CD4-positive, alpha-beta T cell treated with Interleukin-4 for 4 hours (primary cell): ENCODE data around the gene P2RY6.
"Not testable (repeated sequence)": the region's sequence is repeated elsewhere in the genome, so short reads cannot be mapped to it uniquely, and the experiment has no call there.

ENCODE experiments used
- DNase-seq: peaks from one replicate; pipeline ENCODE4 v3.0.0-alpha.2; 2020

P2RY6 gene

DNA sequence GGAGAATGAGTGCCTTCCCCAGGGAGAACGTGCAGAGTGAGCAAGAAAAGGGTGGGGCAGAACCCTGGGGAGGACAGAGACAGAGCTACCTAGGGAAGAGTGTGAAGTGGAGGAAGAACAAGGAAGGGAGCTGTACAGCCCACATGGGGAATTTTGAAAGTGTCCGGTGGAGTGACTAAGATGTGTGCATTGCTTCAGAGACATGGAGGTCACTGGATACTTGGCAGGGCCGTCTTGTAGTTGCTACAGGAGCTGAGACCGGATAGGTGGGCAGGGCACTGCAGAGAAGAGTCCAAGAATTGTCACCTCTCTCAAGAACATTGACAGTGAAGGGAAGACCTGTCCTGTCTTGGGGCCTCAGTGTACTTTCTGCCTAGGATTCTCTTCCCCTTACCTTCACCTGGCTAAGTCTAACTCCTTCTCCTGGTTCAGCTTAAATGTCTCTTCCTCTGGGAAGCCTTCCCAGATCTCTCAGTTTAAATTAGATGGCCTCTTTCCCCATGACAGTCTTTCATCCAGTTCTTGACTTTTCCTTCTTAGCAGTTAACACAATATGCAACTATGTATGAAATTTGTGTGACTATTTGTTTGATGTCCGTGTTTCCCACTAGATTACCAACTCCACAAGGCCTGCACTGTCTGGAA lies 9.2 kb upstream of the P2RY6 start:
- DNase-seq, result no peak

DNA sequence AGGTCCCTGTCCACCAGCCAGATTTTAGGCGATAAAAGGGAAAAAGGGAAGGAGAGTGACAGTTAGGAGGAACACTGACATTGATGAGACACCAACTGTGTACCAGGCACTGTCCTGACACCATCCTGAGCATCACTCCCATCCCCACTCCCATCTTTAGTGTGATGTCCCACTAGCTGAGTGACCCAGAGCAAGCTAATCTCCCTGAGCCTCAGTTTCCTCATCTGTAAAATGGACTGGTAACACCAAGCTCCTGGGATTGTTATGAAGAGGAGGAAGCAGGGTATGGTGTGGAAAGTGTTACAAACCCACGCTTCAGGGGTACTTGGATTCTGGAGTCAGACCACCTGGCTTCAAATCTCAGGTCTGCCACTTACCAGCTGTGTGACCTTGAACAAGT lies 8.5 kb upstream of the P2RY6 start:
- no peak for DNase-seq

DNA sequence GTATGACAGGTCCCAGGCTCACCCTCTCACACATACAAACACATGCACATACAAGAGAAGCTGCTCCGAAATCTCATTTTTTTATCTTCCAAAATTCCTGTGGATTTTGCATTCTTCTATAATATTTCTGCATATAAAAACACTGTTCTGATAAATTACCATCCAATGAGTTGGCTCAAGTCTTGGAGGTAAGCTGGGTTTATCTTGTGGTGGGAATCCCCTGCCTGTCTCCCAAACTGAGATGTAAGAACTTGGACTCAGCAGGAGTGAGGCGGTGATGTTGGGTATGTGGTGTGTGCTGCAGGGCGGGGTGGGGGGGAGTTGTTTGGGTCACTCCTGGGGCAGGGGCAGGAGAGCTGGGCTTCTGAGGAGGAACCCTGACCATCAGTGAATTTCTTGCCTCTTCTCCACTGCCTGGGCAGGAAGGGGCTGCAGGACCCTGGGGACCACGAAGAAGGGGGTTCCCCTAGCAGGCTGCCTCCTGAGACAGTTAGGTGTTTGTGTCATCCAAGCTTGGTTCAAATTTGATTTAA lies 6.8 kb upstream of the P2RY6 start:
- DNase-seq, result no peak

DNA sequence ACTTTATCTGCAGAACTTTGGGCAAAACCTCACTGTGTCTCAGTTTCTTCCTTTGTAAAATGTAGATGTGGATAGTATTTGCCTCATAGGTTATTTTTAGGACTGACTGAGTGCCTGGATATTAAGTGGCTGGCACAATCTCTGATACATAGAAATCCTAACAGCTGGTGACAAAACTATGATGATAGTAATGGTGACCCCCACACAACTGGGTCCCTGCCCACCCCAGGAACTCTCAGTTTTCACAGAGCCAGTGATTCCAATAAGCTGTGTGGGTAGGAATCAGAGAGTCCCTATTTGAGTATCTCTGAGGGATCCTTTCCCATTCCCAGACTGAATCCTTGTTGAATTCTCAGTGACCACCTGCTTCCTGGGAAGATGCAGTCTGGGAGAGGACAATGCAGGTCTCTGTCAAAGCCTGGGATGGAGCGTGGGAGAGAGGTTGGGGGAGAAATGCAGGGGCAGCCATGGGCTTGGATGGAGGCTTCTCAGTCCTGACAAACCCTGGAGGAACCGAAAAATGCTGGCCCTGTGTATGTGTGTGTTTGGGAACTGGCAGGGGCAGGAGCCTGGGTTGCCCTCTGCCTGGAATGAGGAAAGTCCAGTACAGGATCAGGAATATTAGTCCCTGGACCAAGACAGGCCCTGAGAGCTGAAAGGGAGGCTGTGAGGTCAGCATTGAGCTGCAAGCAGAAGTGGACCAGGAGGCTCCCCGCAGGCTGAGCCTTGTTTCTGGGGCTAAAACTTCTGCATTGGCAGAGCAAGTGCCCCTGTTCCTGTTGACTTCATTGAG lies 6.1 kb upstream of the P2RY6 start:
- no peak for DNase-seq

DNA sequence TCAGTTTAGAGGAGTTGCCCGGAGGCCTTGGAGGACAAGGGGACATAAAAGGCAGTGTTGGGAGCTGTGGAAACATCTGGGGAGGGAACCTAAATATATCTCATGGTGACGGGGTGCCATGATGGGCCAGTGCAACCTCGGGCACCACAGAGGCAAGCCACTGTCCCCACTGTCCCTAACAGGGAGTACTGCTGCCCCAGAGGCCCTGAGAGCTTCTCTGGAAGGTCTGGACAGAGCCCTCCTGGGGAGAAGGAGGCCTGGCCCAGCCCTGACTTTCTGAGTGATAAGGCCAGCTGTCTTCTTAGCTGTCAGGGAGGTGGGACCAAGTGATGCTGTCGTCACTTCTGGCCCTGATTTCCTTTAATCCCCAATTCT lies 5.5 kb upstream of the P2RY6 start:
- DNase-seq, result no peak

DNA sequence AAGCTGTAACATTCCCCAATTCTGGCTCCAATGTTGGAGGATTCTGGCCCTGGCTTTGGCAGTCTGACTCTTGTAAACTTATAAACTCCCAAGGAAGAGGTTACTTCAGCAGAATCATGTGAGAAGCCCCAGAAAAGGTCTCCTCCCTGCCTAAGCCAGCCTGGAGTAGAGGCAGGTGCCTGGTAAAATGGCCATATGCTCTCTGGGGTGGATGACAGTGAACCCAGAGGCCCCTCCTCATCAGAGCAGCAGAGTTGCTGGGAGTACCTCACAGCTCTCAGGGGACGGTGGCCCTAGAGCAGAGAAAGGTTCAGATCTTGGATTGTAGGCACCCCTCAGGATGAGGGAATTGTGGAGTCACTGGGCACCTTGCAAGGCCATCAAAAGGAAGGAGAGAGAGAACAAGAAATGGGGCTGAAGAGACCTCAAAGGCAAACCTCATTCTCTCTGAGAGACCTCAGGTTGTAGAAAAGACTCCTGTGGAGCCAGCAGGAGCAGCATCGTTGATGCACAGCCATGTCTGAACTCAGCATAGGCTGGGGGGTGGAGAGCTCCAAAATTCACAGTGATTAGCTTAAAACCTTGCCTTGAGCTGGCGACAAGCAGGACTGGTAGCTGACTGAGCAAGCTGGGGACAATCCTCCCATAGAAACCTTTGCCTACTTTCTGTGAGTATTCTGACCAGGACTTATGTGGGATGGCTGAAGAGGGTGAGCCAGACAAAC lies 4.9 kb upstream of the P2RY6 start:
- DNase-seq, result no peak

DNA sequence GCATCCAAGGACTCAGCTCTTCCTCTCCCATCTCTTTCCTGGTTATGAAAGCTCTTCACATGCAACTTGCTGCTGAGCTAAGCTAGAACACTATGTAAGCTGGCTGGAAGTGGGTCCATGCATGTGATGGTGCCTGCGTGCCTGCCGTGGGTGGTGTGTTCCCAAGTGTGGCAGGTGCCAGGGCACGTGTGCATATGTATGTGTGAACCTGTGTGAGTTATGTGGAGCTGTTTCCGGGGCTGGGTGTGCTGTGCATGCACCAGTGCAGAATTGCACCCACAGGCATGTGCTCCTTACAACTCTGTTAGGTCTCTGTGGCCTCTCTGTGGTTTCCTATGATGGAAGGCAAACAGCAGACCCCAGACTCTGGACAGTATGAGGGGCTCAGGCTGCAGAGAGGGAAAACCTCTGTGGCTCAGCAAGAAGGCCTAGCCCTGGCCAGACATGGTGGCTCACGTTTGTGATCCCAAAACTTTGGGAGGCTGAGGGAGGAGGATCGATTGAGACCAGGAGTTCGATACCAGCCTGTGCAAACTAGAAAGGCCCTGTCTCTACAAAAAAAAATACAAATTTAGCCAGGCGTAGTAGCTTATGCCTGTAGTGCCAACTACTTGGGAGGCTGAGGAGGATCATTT lies 4.1 kb upstream of the P2RY6 start:
- no peak for DNase-seq

DNA sequence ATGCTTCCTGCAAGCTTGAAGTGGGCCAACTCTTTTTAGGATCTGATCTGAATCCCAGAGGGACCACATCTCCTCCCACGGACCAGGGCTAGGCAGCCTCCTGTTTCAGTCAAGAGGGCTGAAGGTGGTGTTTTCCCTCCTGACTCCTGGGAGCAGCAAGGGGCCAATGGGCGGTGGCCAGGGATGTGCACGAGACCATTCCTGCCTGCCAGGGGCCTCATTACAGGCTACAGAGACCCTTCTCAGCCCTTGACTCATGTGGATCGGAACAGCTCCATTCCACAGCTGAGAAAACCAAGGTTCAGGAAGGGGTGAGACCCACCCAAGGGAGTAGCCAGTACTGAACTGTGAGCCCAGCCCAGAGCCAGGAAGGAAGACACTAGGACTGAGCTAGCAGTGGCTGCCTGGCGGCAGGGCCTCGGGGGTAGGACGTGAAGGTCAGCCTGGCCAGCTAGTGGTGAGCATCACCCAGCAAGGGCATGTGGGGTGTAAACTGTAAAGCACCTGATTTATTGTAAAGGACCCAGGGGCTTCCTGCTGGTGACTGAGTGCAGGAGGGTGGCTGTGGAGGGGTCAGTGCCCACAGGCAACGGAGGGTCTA lies 3.4 kb upstream of the P2RY6 start:
- DNase-seq, result no peak

DNA sequence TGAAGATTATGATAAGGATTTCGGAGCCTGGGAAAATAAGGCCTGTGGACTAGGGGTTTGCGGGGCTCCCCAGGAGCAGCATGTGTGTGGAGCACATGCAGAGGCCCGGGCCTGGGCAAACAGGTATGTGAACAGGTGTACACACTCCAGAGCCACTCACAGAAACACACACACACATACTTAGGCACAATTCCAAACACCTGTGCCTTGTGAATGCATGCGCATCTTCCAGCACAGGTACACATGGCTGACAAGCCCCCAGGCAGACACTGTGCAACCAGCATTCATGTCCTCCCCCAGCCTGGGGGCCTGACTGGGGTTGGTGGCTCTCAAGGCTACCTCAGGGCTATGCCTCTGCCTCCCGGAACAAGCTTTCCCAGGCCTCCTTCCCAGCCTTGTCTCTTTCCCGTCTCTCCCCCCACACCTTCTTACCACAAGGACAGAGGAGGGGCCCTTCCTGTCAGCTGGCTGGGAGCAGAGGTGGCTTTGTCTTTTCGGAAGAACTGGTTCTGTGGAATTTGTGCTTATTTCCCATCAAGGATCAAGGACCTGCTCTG lies 2.6 kb upstream of the P2RY6 start:
- no peak for DNase-seq

DNA sequence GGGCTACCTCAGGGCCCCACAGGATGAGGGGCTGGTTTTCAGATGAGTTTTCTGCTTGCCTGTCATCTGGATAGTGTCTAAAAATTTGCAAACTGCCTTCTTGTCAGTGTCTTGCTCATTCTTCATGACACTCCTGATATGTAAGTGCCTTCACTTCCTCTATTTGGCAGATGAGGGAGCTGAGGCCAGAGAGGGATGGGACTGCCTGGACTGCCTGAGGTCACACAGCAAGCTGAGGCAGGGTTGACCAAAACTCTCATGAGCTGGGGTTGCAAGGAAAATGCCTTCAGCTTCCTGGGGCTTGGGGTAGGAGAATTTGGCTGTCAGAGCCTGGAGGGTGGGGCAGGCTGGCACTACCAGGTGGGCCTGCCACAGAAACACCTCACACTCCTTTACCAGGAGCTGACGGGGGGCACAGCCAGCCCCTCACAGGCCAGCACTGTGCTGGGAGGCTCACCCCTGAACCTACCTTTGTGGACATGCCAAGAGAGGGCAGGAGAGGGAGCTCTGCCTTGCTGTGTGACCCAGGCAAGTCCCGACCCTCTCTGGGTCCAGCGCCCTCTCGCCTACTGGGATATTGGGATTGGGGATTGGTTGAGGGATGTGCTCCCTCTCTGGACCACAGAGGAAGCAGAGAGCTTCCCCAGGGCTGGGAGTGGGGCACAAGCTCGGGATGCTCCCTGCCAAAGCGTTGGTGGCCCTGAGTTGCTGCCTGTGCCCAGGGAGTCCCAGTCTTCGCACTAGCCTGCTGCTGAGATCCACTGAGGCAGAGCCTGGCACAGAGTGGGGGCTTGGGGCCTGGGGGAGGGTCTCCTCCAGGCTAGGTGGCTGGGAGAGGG lies 1.9 kb upstream of the P2RY6 start:
- DNase-seq, result no peak

DNA sequence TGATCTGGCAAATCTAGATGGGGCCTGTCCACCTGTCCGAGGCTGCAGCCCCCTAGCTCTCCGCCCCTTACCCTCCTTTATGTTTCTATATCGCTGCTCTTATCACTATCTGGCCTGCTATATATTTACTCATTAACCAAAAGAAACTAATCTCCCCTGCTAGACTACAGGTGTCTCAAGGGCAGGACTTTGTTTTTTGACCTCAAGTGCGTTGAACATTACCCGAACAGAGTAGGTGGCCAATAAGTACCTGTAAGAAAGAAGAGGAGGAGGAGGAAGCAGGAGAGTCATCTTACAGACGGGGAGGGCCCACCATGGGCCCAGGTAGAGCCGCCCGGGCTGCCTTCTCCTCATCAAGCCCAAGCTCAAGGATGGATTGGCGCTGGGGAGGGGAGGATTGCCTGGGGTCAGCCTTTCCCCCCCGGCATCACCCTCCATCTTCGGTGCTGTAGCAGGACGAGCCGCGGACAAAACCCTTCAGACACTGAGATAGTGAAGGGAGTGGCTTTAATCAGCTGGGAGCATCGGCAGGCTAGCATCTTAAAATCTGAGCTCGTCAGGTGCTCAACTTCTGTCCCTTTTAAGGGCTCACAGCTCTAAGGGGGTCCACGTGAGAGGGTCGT lies 1.2 kb upstream of the P2RY6 start:
- no peak for DNase-seq

DNA sequence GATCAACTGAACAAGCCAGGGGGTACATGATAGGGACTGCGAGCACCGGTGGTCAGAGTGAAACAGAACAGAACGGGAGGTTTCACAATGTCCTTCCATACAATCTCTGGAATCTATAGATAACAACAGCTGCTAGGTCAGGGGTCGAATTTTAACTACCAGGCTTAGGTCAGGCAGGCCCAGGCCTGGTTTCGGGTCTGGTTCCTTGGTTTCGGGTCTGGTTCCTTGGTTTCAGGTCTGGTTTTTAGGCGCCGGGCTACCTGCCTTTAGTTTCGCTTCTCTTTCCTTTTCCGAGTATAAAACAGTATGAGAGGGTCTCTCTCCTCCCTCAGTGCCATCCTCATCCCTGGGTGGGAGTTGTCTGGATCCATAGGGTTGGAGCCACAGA lies 666 bp upstream of the P2RY6 start:
- DNase-seq, result not testable (repeated sequence)

DNA sequence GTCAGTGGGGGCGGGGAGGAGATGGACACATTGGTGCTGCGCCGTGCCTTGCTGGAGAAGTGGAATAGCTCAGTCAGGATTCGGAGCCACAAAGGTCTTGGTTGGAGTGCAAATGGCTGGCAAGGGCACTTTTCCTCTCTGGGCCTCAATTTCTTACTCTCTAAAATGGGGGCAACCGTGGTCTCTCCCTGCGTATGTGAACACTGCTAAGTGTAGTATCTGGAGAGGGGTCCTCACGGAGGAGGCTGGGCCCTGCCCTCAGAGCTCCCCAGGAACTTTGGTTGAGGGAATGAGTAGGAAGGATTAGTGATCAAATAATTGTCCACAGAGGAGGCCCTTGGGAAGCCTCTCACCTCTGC lies 521 bp downstream of the P2RY6 start:
- DNase-seq, result no peak

DNA sequence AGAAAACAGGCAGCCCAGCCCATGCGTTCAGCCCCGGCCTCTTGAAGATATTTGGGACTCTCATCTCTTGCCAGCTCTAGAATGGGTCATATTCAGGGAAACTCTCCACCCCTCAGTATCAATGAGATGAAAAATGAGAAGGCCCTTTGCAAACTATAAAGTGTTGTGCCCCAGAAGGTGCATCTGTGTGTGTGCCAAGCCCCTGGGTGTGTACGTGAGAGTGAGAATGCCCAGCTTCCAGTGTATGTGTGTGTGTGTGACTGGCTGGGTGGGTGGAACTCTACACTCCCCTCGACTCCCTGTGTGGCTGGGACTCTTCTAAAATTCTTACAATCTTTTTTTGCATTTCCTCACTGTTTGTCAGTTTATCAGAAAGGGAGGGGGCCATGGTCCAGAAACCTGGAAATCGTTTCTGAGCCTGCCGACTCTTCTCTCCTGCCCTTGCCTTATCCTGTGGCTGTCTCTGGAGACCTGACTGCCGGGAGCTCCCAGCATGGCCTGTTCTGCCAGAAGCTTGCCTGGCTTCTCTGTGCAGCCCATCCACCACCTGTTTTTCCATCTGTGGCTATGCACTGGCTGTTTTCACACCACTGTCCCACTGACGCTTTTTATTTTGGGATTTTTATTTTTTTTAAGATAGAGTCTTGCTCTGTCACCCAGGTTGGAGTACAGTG lies 1.2 kb downstream of the P2RY6 start:
- no peak for DNase-seq

DNA sequence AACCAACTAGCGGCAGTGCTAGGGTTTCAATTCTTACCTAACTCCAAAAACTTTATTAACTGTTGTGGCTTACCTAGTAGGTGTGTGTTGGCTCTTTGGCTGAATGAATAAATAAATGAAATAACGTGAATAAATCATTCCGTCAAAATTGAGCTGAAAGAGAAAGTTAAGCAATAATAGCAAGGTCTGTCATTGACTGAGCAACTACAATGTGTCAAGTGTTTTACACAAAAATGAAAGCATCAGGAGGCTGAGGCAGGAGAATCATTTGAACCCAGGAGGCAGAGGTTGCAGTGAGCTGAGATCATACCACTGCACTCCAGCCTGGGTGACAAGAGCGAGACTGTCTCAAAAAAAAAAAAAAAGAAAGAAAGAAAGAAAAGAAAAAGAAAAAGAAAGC lies 2.1 kb downstream of the P2RY6 start:
- DNase-seq, result not testable (repeated sequence)

DNA sequence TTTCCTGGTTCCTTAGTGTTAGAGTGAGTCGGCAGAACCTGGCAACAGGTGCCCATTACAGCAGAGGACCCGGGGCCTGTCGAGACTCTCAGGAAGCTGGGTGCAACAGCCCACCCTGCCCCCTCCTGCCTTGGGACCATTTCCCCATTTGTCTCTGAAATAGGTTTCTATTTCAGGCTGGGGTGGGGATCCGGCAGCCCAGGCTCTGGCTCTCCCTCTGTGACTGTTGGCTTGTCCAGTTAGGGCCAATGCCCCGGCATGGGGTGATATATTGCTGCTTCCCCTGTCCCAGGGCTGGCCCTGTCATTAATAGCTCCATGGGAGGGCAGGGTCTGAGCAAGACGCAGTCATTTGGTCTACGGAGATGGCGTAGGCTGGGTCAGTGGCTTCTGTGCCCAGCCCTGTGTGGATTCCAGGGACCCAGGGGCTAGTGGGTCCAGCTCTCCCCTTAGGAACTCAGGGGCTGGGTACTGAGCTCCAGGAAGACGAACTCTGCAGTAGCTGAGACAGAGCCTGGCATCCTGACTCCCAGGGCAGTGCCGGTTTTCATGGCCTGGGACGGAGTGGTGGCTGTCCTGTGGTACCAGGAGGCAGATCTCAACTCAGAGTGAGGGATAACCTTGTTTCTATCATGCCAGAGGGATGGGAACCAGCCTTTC lies 2.7 kb downstream of the P2RY6 start:
- DNase-seq, result no peak

DNA sequence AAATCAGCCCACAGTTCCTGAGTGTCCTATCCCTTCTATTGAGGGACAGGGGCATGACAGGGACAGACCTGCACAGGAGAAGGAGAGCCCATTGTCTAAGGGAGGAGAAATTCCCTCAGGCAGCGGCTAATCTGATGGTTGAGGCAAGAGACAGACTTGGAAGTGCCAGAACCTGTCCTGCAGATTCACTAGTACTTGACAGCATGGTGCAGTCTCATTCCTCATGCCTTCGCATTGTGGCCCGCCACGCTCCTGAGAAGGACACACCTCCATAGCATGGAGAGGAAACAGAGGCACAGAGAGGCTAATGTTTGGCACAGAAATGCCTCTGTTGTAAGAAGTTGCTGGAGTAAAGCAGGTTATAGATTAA lies 3.2 kb downstream of the P2RY6 start:
- no peak for DNase-seq

DNA sequence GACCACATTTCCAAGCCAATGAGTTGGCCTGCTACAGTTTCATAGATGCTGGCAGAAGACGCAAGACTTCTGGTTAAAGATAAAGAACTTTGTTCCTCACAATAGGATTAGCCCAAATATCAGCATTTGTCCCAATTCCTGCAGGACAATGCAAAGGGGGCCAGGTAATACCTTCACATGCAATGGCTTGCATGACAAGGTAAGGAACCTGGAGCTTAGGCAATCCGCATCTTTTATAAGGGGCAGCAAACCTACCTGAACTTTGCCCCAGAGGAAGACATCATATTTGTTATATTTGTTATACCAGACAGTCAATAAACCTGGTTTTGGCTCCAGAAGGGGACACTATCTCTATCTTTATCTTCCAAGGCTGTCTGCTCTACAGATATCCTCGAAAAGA lies 5.3 kb downstream of the P2RY6 start:
- DNase-seq, result no peak

DNA sequence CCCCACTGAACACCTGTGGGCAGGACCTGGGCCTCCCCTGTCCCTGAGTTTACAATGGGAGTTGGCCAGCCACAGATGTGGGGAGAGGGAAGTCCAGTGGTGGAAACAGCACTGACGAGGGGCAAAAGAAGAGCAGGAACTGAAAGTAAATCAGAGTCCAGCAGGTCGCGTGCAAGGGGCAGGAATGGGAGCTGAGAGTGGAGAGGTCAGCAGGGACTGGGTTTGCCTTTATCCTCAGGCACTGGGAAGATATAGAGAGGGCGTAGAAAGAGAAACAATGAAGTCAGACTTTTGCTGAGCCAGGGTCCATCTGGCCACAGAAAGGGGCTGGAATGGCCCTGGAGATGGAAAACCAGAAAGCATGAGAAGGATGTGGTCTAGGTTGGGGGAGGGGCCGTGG lies 8.5 kb downstream of the P2RY6 start:
- no peak for DNase-seq

DNA sequence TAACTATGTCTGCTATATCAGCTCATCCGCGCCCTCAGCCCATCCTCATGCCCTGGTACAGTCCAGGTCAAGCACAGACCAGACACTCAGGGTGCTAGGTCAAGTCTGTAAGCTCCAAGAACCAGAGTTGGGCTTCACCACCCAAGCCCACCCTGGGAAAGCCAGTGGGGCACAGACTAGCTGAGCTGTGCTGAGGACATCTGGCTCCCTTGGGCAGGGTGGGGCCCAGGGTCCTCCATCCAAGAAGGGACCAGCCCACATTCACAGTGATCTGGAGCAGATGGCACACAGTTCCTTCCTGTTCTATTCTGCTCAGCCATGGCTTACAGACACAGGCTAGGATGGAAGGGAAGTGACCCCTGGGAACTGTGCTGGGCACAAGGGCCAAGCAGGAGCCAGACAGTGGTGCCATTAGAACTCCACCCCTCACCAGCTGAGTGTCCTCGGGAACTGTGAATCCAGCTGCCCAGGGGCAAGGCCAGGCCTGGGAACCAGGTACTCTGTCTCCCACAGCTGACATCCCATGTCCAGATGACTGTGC lies 9.1 kb downstream of the P2RY6 start:
- no peak for DNase-seq
